Stimulated activated CD4-positive, alpha-beta T cell treated with anti-CD3 and anti-CD28 coated beads, Interleukin-15, amount 100 ng/mL, for 24 hours (primary cell): ENCODE results near the gene PRSS3.
"Not testable (repeated sequence)": the region's sequence is repeated elsewhere in the genome, so short reads cannot be mapped to it uniquely, and the experiment has no call there.

Experiments used
- DNase-seq: peaks from one replicate; pipeline ENCODE4 v3.0.0-alpha.2; 2020

PRSS3 gene

DNA sequence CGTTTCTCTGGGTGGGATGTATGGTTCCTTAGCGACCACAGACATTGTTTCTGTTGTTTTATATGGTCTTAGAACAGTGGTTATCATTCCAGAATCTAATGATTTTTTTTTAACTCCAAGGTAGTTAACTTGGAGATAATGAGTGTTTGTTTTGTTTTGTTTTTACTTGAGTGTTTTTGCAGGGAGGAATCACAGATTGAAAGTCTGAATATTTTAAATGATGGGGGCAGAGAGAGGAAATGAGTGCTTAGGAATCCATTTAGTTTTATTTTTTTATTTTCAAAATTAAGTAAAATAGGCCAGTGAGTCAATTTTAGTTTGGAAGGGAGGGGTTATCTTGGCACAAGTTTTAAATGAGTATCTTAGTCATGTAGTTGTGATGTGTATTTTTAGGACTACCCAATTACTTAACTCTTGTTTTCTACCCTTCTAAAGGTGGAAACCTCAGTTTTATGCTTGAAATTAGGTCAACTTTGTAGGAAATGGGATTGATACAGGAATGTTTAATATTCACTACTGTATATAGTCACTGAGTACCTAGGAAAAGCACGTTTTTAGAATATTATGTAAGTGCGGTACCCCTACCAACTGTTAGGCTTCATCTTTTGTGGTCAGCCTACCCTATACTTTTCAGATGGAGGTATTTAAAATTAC, 23.6 kb downstream of the PRSS3 start:
- DNase-seq, result no peak

DNA sequence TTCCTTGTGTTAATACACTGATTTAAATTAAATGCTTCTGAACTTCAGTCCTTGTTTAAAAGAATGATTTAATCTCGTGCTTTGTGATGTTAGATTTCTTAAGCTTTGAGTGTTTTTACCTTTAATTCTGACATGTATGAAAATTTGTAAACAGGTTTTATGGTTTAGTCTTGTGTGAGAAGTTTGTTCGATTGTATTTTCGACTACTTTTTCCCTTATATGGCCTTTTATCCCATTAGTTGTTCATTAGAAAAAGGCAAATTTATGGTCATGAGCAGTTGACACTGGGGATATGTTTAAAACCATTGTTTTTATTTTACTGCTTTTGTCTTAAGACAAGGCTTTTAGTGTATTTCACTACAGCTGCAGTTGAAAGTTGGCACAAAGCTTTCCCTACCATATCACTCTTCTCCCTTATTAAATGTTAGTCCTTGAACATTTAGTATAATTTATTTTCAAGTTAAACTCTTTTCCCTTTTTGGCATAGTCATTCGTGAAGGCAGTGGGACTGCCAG, 24.9 kb downstream of the PRSS3 start:
- DNase-seq, result no peak

DNA sequence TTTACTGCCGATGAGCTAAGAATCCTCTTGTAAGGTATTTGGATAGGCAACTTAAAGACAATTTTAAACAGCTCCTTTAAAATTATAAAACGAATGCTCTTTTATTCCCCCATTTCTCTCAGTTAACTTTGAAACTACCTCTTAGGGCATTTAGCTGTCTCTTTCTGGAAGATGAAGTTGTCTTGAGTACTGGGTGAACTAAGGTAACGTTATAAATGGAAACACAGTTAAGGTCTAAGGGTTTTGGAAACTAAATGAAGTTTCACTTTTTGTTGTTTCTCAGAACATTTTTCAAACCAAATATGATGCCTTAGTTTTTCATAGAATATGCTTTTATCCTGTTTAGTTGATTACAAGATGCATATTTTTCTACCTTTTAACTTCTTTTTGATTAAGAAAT, 28.4 kb downstream of the PRSS3 start:
- DNase-seq, result no peak

DNA sequence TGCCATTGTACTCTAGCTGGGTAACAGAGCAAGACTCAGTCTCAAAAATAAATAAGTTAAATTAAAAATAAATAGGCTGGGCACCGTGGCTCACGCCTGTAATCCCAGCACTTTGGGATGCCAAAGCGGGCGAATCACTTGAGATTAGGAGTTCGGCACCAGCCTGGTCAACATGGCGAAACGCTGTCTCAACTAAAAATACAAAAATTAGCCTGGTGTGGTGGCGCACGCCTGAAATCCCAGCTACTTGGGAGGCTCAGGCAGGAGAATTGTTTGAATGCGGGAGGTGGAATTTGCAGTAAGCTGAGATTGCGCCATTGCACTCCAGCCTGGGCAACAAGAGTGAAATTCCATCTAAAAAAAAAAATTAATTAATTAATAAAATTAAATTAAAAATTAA, 31.9 kb downstream of the PRSS3 start:
- not testable (repeated sequence) for DNase-seq

DNA sequence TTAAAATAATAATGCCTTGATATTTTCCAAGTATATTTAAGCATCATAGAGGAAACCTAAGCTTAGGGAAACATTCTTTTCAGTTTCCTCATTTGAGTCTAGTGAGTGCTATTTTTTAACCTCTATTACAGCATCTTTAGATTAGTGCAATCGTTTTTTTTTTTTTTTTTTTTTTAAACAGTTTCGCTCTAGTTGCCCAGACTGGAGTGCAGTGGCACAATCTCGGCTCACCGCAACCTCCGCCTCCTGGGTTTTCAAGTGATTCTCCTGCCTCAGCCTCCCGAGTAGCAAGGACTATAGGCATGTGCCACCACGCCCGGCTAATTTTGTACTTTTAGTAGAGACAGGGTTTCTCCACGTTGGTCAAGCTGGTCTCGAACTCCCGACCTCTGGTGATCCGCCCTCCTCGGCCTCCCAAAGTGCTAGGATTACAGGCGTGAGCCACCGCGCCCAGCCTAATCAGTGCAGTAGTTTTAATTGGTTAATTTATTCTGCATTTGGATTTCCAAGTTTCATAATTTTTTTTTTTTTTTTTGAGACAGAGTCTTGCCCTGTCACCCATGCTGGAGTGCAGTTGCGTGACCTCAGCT, 34.4 kb downstream of the PRSS3 start:
- not testable (repeated sequence) for DNase-seq

DNA sequence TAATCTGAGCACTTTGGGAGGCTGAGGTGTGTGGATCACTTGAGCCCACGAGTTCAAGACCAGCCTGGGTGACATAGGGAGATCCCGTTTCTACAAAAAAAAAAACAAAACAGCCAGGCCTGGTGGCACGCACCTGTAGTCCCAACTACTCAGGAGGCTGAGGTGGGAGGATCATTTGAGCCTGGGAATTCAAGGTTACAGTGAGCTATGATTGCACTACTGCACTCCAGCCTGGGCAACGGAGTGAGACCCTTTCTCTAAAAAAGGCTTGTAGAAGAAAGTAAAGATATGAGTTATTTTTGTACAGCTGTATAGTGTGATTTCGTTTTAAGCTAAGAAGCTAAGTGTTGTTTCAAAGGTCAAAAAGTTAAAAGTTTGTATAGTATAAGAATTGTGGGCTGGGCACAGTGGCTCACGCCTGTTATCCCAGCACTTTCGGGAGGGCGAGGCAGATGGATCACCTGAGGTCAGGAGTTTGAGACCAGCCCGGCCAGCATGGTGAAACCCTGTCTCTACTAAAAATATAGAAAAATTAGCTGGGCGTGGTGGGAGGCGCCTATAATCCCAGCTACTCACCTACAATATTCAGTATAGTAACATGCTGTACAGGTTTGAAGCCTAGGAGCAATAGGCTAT, 40.4 kb downstream of the PRSS3 start:
- DNase-seq, result no peak

DNA sequence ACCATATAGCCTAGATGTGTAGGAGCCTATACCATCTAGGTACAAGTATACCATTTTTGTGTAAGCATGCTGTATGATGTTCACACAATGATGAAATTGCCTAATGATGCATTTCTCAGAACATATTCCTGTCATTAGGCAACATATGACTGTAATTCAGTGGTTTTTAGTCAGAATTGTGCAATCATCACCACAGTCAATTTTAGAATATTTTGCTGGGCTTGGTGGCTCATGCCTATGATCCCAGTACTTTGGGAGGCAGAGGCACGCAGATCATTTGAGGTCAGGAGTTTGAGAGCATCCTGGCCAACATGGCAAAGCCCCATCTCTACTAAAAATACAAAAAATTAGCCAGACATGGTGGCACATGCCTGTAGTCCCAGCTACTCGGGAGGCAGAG, 40.9 kb downstream of the PRSS3 start:
- peak; percentile 43 for DNase-seq

DNA sequence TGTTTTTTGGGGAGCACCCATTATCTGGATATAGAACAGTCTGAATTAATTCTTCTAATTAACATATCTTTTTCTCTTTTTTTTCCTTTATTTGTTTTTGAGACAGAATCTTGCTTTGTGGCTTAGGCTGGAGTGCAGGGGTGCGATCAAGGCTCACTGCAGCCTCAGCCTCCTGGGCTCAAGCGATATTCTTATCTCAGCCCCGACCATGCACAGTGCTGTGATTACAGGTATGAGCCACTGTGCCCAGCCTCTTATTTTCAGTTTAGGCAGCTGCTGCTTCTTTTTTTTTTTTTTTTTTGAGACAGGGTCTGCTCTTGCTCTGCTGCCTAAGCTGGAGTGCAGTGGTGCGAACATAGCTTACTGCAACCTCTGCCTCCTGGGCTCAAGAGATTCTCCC, 41.8 kb downstream of the PRSS3 start:
- no peak for DNase-seq

DNA sequence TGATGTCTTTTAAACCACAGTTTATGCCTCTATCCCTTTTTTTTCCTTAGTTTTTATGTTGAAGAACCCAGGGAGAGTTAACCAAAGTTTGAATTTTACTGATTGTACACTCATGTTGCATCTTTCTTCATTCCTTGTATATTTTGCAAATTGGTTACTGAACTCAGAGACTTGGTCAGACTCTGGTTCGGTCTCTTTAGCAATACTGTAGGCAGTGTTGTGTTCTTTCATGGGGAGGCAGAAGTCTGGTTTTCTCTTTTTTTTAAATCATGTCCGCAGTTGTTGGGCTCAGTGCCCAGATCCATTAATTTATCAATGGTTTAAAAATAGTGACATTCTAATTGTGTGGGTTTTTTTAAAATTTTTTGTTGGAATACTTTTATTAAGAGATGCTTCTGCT, 45.0 kb downstream of the PRSS3 start:
- no peak for DNase-seq

DNA sequence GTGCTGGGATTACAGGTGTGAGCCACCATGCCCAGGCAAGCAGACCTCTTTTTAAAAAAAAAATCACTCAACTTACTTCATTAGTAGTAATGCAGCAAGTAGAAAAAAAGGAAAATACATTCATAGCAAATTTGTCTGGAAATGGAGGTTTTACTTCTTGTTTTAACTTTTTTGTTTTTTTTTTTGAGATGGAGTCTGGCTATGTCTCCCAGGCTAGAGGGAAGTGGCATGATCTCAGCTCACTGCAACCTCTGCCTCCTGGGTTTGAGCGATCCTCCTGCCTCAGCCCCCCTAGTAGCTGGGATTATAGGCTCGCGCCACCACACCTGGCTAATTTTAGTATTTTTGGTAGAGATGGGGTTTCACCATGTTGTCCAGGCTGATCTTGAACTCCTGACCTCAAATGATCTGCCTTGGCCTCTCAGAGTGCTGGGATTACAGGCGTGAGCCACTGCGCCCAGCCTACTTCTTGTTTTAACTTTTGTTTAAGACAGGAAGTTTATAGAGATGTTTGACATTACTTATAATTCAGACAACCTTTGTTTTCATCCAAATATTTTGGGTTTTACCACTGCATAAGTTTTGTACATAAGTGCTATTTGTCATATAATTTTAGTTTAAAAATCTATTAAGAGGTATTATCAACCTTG, 48.1 kb downstream of the PRSS3 start:
- DNase-seq, result no peak

DNA sequence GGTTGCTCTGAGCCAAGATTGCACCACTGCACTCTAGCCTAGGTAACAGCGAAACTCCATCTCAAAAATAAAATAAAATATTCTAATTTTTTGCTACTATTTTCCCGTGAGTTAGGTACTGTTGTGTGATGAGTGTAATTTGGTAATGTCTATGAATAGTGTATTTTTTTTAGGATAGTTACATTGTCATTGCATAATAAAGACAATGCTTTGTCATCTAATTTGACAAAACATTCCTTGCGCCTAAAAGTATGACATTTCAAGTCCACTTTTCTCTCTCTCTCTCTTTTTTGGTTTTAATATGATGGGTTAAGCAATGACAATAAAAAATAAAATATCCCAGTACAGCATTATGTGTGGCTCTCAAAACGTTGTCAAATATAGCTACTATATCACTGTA, 50.9 kb downstream of the PRSS3 start:
- DNase-seq, result no peak

DNA sequence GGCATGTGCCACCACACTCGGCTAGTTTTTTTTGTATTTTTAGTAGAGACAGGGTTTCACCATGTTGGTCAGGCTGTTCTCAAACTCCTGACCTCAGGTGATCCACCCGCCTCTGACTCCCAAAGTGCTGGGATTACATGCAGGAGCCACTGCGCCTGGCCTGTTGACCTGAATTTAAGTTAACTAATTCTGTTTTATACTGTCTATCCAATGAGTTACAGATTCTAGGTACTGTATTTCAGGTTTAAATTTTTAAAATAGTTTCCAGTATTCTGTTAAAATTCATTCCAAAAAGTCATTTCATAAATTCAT, 52.5 kb downstream of the PRSS3 start:
- not testable (repeated sequence) for DNase-seq
